OCI-LY1 (cell line): ENCODE data around the gene RHBDL1.

Source experiments
- H2AFZ ChIP-seq: fragments of 200-600 bp; sonication (generic), shearing (Covaris generic); 2 replicates; pipeline ENCODE4 v1.6.0; 2014; ENCODE audit warnings: antibody characterized with exemption, mild to moderate bottlenecking, low read length
- H3F3A ChIP-seq: fragments of 200-600 bp; sonication (generic), shearing (Covaris generic); 2 replicates; pipeline ENCODE4 v1.6.0; 2014; ENCODE audit warnings: mild to moderate bottlenecking, antibody characterized with exemption, low read length, moderate library complexity; ENCODE audit not compliant: insufficient read depth
- H3K27ac ChIP-seq: fragments of 200-600 bp; sonication (generic); 2 replicates; pipeline ENCODE4 v1.5.1; 2014; ENCODE audit warnings: low read length, mixed run types, mild to moderate bottlenecking, low read depth; ENCODE audit not compliant: poor library complexity, severe bottlenecking
- H3K27me3 ChIP-seq: fragments of 200-600 bp; sonication (generic); 2 replicates; pipeline ENCODE4 v1.6.0; 2014; ENCODE audit warnings: antibody characterized with exemption, mild to moderate bottlenecking, low read length, moderate library complexity; ENCODE audit not compliant: insufficient read depth
- H3K36me3 ChIP-seq: fragments of 200-600 bp; sonication (generic); 2 replicates; pipeline ENCODE4 v1.6.1; 2014; ENCODE audit warnings: mild to moderate bottlenecking, antibody characterized with exemption, low read length, moderate library complexity, mixed read lengths; ENCODE audit not compliant: insufficient read depth
- H3K4me1 ChIP-seq: fragments of 200-600 bp; sonication (generic); 2 replicates; pipeline ENCODE4 v1.5.1; 2014; ENCODE audit warnings: mild to moderate bottlenecking, low read length, moderate library complexity; ENCODE audit not compliant: insufficient read depth, severe bottlenecking
- H3K4me2 ChIP-seq: fragments of 200-600 bp; sonication (generic), shearing (Covaris generic); 2 replicates; pipeline ENCODE4 v1.6.1; 2014; ENCODE audit warnings: low read length
- H3K4me3 ChIP-seq: fragments of 200-600 bp; sonication (generic); 2 replicates; pipeline ENCODE4 v1.5.1; 2014; ENCODE audit warnings: low read length, low read depth, mild to moderate bottlenecking, mixed read lengths; ENCODE audit not compliant: poor library complexity, severe bottlenecking
- H3K79me2 ChIP-seq: fragments of 200-600 bp; shearing (Covaris generic); 2 replicates; pipeline ENCODE4 v1.6.1; 2016; ENCODE audit warnings: mixed run types, low read length, mixed read lengths; ENCODE audit not compliant: insufficient read depth
- H3K9ac ChIP-seq: fragments of 200-600 bp; sonication (generic), shearing (Covaris generic); 2 replicates; pipeline ENCODE4 v1.6.1; 2014; ENCODE audit warnings: mild to moderate bottlenecking, low read length, mixed read lengths
- H3K9me2 ChIP-seq: fragments of 200-600 bp; sonication (generic), shearing (Covaris generic); 2 replicates; pipeline ENCODE4 v1.6.1; 2014; ENCODE audit warnings: low read depth, mild to moderate bottlenecking, low read length, mixed read lengths
- H3K9me3 ChIP-seq: fragments of 200-600 bp; shearing (Covaris generic); 2 replicates; pipeline ENCODE4 v1.6.1; 2014; ENCODE audit warnings: low read length, mixed read lengths
- H4K20me1 ChIP-seq: fragments of 200-600 bp; sonication (generic), shearing (Covaris generic); 2 replicates; pipeline ENCODE4 v1.6.0; 2016; ENCODE audit warnings: mild to moderate bottlenecking, low read length; ENCODE audit not compliant: insufficient read depth
- CTCF ChIP-seq: fragments of 200-600 bp; sonication (generic), shearing (Covaris generic); IDR thresholded peaks from 2 replicates; pipeline ENCODE4 v1.5.1; 2017; ENCODE audit warnings: mild to moderate bottlenecking, antibody characterized with exemption, low read length, moderate library complexity, mixed read lengths
- EZH2 ChIP-seq: fragments of 200-600 bp; sonication (generic), shearing (Covaris generic); IDR thresholded peaks from 2 replicates; pipeline ENCODE4 v1.8.0; 2017; ENCODE audit warnings: borderline replicate concordance, mixed run types, mild to moderate bottlenecking, antibody characterized with exemption, low read length, moderate library complexity, mixed read lengths

Gene RHBDL1

DNA sequence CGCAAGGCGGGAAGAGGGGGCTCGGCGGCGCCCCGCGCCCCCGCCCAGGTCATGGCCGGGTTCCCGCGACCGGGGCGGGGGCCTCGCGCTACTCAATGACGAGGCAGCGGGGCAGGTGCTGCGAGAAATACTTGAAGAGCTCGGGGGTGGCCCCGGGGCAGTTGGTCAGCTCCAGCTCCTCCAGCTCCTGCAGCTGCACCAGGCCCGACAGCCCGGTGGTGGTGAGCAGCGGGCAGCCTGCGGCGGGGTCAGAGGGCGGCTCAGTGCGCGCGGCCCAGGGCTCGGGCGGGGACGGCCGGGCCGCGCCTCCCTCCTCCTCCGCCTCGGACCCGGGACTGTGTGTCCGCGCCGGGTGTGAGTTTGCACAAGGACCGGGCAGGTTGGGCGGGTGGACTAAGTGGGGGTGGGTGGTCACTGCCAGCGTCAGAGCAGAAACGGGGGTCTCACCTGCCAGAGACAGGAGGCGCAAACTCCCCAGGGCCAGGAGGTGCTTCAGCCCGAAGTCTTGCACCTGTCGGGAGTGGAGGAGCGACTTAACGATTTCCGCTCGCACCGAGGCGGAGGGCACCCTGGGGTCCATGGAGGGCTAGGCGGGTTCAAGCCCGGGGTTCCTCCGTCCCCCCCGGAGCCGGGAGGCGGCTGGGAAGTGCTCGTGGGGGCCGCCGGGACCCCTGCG is 18.9 kb downstream of the RHBDL1 start:
- H3K36me3 ChIP-seq: no peaks in the 10 kb centered on the region
- no peaks in the 10 kb centered on the region for H3K9me3 ChIP-seq
- no peaks in the 10 kb centered on the region; the same call in 1 of the 2 replicates for H3K27me3 ChIP-seq
- peak overlapping the region; percentile 94 for H3K4me2 ChIP-seq
- no peaks in the 10 kb centered on the region for H3K79me2 ChIP-seq
- peak overlapping the region; percentile 67 for H3K9ac ChIP-seq
- TF ChIP-seq CTCF (no peak), EZH2 (no peak)
- H3K27ac ChIP-seq: no peak overlapping the region
- H2AFZ ChIP-seq: no peak overlapping the region
- peaks cover 31% of the 10 kb centered on the region for H3K4me1 ChIP-seq
- no peaks in the 10 kb centered on the region for H3F3A ChIP-seq
- H3K9me2 ChIP-seq: no peaks in the 10 kb centered on the region
- H4K20me1 ChIP-seq: no peaks in the 10 kb centered on the region
- peak overlapping the region; percentile 70 for H3K4me3 ChIP-seq

DNA sequence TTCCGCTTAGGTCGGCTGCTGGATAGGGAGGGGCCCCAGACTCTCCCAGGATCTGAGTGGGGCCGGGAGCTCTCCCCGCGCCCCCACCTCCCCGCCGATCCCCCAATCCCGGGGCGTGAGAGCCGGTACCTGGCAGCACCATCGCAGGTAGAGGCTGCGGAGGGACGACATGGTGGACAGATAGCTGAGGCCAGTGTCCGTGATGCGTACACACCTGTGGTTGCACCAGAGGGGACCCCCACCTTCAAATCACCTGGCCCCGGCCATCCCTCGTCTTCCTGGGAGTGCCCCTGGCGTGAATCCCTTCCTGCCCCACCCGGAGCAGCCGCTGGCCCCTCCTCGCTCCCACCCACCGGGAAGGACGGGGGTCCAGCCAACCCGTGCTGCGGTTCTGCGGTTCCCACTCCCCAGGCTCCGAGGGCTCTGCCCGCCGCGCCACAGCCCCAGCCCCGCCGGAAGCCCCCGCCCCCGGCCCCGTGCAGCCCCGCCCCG is 19.4 kb downstream of the RHBDL1 start:
- Histone ChIP-seq H3K4me1 (peaks cover 26% of the 10 kb centered on the region), H4K20me1 (no peaks in the 10 kb centered on the region), H3K9me2 (no peaks in the 10 kb centered on the region), H2AFZ (no peak overlapping the region), H3K4me2 (peak overlapping the region; percentile 94), H3K27ac (no peak overlapping the region), H3F3A (no peaks in the 10 kb centered on the region), H3K4me3 (peak overlapping the region; percentile 70), H3K27me3 (no peaks in the 10 kb centered on the region; the same call in 1 of the 2 replicates), H3K36me3 (no peaks in the 10 kb centered on the region), H3K9ac (peak overlapping the region; percentile 67), H3K79me2 (no peaks in the 10 kb centered on the region), H3K9me3 (no peaks in the 10 kb centered on the region)
- TF ChIP-seq CTCF (no peak), EZH2 (no peak)

DNA sequence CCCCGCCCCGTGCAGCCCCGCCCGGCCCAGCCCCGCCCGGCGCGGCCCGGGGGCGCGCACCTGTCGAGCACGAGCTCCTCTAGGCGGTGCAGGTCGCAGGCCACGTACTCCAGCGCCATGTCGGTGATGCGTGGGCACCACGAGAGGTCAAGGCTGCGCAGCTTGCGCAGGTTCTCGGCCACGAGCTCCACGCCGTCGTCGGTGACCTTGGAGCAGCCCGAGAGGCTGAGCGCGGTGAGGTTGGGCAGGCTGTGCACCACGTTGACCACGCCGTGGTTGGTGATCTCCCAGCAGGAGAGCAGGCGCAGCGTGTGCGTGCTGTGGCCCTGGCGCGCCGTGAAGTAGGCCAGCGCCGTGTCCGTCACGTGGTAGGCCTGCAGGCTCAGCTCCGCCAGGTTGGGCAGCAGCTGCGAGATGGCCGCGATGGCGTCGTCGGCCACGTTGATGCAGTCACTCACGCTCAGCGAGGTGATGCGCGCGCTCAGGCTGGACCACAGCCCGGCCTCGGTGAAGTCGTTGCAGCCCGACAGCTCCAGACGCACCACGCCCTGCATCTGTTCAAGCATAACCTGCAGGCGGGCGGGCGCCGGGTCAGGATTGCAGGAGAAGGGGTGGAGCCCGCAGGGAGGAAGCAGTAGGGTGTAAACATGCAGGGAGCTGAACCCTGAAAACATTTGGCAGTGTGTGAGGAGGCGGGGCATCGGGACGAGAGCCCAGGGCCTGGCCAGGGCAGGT is 20.1 kb downstream of the RHBDL1 start:
- Histone ChIP-seq H3K4me1 (peaks cover 23% of the 10 kb centered on the region), H3K9me3 (no peaks in the 10 kb centered on the region), H3K9ac (peak overlapping the region; percentile 67; the same call in 1 of the 2 replicates), H3K79me2 (no peaks in the 10 kb centered on the region), H3K27me3 (no peaks in the 10 kb centered on the region; the same call in 1 of the 2 replicates), H3F3A (no peaks in the 10 kb centered on the region), H3K27ac (no peak overlapping the region), H4K20me1 (no peaks in the 10 kb centered on the region), H3K9me2 (no peaks in the 10 kb centered on the region), H3K4me2 (peak overlapping the region; percentile 86), H3K36me3 (no peaks in the 10 kb centered on the region), H3K4me3 (peak overlapping the region; percentile 70), H2AFZ (no peak overlapping the region)
- TF ChIP-seq EZH2 (no peak), CTCF (no peak)
